GM19239 (cell line): Measurements from ENCODE around the gene NTM.

Source experiments
- DNase-seq: peaks from one replicate; pipeline ENCODE4 v3.0.0; 2011; ENCODE audit warnings: low spot score; ENCODE audit not compliant: insufficient read length
- FAIRE-seq: peaks from 2 replicates; lab custom pipeline; 2011; peaks lifted over from hg19 to GRCh38; lab: Jason Lieb, UNC

The NTM gene

GRCh38 chr11:132278801-132279574, 908.6 kb downstream of the NTM start:
- FAIRE-seq = no peak
- no peak for DNase-seq

GRCh38 chr11:132284048-132284447, 913.6 kb downstream of the NTM start:
- FAIRE-seq (no peak), DNase-seq (no peak)

- FAIRE-seq (no peak), DNase-seq (no peak)
Measured at GRCh38 chr11:132284611-132285010, 914.2 kb downstream of the NTM start.

GRCh38 chr11:132285631-132286030, 915.2 kb downstream of the NTM start:
- DNase-seq (no peak), FAIRE-seq (no peak)

- no peak for FAIRE-seq
Measured at GRCh38 chr11:132286106-132286505, 915.7 kb downstream of the NTM start.

GRCh38 chr11:132288036-132288435, 917.6 kb downstream of the NTM start:
- no peak for FAIRE-seq
- DNase-seq = no peak

More at GRCh38 chr11:132286106-132286505, 915.7 kb downstream of the NTM start:
- DNase-seq = no peak

- FAIRE-seq (no peak), DNase-seq (no peak)
Measured at GRCh38 chr11:132289590-132290256, 919.3 kb downstream of the NTM start.

GRCh38 chr11:132293586-132293985, 923.2 kb downstream of the NTM start:
- FAIRE-seq (no peak), DNase-seq (no peak)

GRCh38 chr11:132296946-132297610, 926.7 kb downstream of the NTM start:
- DNase-seq = no peak
- no peak for FAIRE-seq

GRCh38 chr11:132298357-132298756, 927.9 kb downstream of the NTM start:
- no peak for DNase-seq
- FAIRE-seq = no peak

GRCh38 chr11:132300283-132300682, 929.9 kb downstream of the NTM start:
- DNase-seq (no peak), FAIRE-seq (no peak)

- DNase-seq = no peak
- no peak for FAIRE-seq
Measured at GRCh38 chr11:132301465-132301864, 931.0 kb downstream of the NTM start.

- no peak for FAIRE-seq
- DNase-seq = no peak
Measured at GRCh38 chr11:132301900-132302299, 931.5 kb downstream of the NTM start.

- FAIRE-seq = no peak
- no peak for DNase-seq
Measured at GRCh38 chr11:132307309-132308020, 937.0 kb downstream of the NTM start.

- DNase-seq (no peak), FAIRE-seq (no peak)
Measured at GRCh38 chr11:132310390-132311375, 940.3 kb downstream of the NTM start.

GRCh38 chr11:132311703-132312102, 941.3 kb downstream of the NTM start:
- DNase-seq = no peak
- FAIRE-seq = no peak

- FAIRE-seq (no peak), DNase-seq (no peak)
Measured at GRCh38 chr11:132312161-132312560, 941.7 kb downstream of the NTM start.

- DNase-seq = peak; percentile 27
Measured at GRCh38 chr11:132312701-132313111, 942.3 kb downstream of the NTM start.

GRCh38 chr11:132314911-132315455, 944.6 kb downstream of the NTM start:
- DNase-seq = no peak
- no peak for FAIRE-seq

More at GRCh38 chr11:132312701-132313111, 942.3 kb downstream of the NTM start:
- FAIRE-seq = no peak
